Keratinocyte (primary cell): ENCODE measurements around the gene PPFIA1. TPM values are rescaled to one million over a fixed set of nuclear protein-coding genes. Genes with fewer than 3 reads are reported as not detected.

Experiments used
- DNase-seq: peaks from one replicate; pipeline ENCODE4 v3.0.0-alpha.2; 2011; ENCODE audit warnings: low read depth, missing footprints, low spot score
- FAIRE-seq: peaks from 2 replicates; lab custom pipeline; 2011; peaks lifted over from hg19 to GRCh38; lab: Jason Lieb, UNC
- H2AFZ ChIP-seq: 2 replicates; pipeline ENCODE4 v1.6.0; 2012; ENCODE audit warnings: low read length, control low read depth, inconsistent platforms; ENCODE audit not compliant: control insufficient read depth
- H3K27ac ChIP-seq: 2 replicates; pipeline ENCODE4 v1.5.1; 2011; ENCODE audit warnings: low read length; ENCODE audit not compliant: control insufficient read depth, insufficient read depth
- H3K27me3 ChIP-seq: 3 replicates; pipeline ENCODE4 v1.6.0; 2011; ENCODE audit warnings: low read length; ENCODE audit not compliant: control insufficient read depth, insufficient read depth; ENCODE audit errors: extremely low read depth
- H3K36me3 ChIP-seq, 2 experiments: 2 replicates in 1 of 2; 3 replicates in 1 of 2; pipeline ENCODE4 v1.5.1; 2011; ENCODE audit warnings: low read length in 2 of 2, mild to moderate bottlenecking in 1 of 2; ENCODE audit not compliant: control insufficient read depth in 2 of 2, insufficient read depth in 2 of 2; ENCODE audit errors: extremely low read depth in 1 of 2
- H3K4me1 ChIP-seq: 3 replicates; pipeline ENCODE4 v1.5.1; 2011; ENCODE audit warnings: low read length; ENCODE audit not compliant: control insufficient read depth, insufficient read depth; ENCODE audit errors: extremely low read depth
- H3K4me2 ChIP-seq: 3 replicates; pipeline ENCODE4 v1.6.0; 2011; ENCODE audit warnings: low read depth, low read length; ENCODE audit not compliant: control insufficient read depth, insufficient read depth; ENCODE audit errors: extremely low read depth
- H3K4me3 ChIP-seq, 3 experiments: fragments of 200-600 bp in 1 of 3; sonication (generic) in 1 of 3; 2 replicates in 2 of 3; 3 replicates in 1 of 3; pipeline ENCODE4 v1.5.1; 2011 to 2016; ENCODE audit warnings: low read length in 3 of 3, mild to moderate bottlenecking in 3 of 3, control low read depth in 2 of 3, inconsistent platforms in 1 of 3, low read depth in 1 of 3, mixed read lengths in 1 of 3, mixed run types in 1 of 3, moderate library complexity in 1 of 3; ENCODE audit not compliant: control insufficient read depth in 2 of 3, insufficient read depth in 2 of 3; ENCODE audit errors: extremely low read depth in 1 of 3
- H3K79me2 ChIP-seq: 2 replicates; pipeline ENCODE4 v1.6.0; 2012; ENCODE audit warnings: low read length; ENCODE audit not compliant: control insufficient read depth, insufficient read depth
- H3K9ac ChIP-seq: 3 replicates; pipeline ENCODE4 v1.6.0; 2011; ENCODE audit warnings: low read length; ENCODE audit not compliant: control insufficient read depth, insufficient read depth; ENCODE audit errors: extremely low read depth
- H3K9me1 ChIP-seq: 3 replicates; pipeline ENCODE4 v1.6.0; 2011; ENCODE audit warnings: low read length; ENCODE audit not compliant: control insufficient read depth, insufficient read depth; ENCODE audit errors: extremely low read depth
- H3K9me3 ChIP-seq: 2 replicates; pipeline ENCODE4 v1.5.1; 2012; ENCODE audit warnings: low read depth, low read length; ENCODE audit not compliant: control insufficient read depth
- H4K20me1 ChIP-seq: 3 replicates; pipeline ENCODE4 v1.6.0; 2011; ENCODE audit warnings: low read length; ENCODE audit not compliant: control insufficient read depth, insufficient read depth; ENCODE audit errors: extremely low read depth
- EZH2 ChIP-seq: IDR thresholded peaks from one replicate; pipeline ENCODE4 v1.6.1; 2012; ENCODE audit warnings: inconsistent platforms, mild to moderate bottlenecking, low read length, moderate library complexity
- dilution Hi-C: fragments of 300-500 bp; cut with MboI; formaldehyde crosslinking; loops from one replicate; pipeline ENCODE4 v1.7.0; 2020; ENCODE audit warnings: low sequenced_read_pairs; ENCODE audit not compliant: extremely low pct_ligation_motif_present
- polyA plus RNA-seq, 5 experiments: library from polyadenylated mRNA; depleted of rRNA in 3 of 5; stranded (reverse) in 3 of 5; stranded (forward) in 1 of 5; unstranded in 1 of 5; fragments of >200 nt; gene quantifications; 1 replicate in 1 of 5; 2 replicates in 3 of 5; 3 replicates in 1 of 5; pipeline versions ENCODE4 v1.2.1 to v1.2.3, GENCODE V29; 2011 to 2012; ENCODE audit warnings: missing spikeins in 2 of 5, low read depth in 1 of 5, low replicate concordance in 1 of 5
- TF ChIP-seq, protein P1 (sequence below), 3 experiments: IDR thresholded peaks in 1 of 3; conservative IDR thresholded peaks in 1 of 3; optimal IDR thresholded peaks in 1 of 3; 2 replicates in 2 of 3; 3 replicates in 1 of 3; pipeline versions ENCODE3 to v1.5.1; 2011; ENCODE audit warnings: low read length in 3 of 3, mild to moderate bottlenecking in 3 of 3, moderate library complexity in 2 of 3, control low read depth in 1 of 3, inconsistent platforms in 1 of 3; ENCODE audit not compliant: insufficient read depth in 2 of 3; ENCODE audit errors: extremely low read depth in 1 of 3

PPFIA1 gene
- polyA plus RNA-seq, 1 donor (not counting 4 experiments of a cell fraction or from before 2014, with no cell fraction given) = 27.6 TPM

DNA sequence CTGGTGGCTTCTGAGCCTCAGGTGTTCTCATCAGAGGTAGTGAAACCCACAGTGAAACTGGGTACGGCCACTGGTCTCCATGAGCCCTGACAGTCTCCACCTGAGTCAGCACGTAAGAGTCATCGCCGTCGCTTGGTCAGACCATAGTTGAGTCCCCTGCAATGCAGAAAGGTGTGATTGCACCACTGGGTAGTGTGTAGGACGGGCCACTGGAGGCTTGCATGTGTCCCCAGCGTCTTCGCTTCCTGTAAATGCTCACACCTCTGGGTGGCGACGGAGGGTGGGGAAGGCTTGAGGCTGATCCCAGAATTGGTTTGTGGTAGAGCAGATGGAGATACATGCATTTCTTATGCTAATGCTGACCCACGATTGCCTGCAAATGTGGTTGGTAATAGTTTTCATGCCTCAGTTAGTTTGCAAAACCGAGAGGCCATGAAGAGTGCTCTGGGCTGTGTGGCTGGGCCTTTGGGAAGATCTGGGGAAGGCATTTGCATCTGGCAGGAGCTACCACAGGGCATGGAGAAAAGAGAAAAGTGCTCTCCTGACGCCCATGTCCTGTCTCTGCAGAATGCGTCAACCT is 154.4 kb downstream of the PPFIA1 start:
- Histone ChIP-seq H3K27ac (no peak overlapping the region), H3K4me1 (no peaks in the 10 kb centered on the region), H3K27me3 (no peaks in the 10 kb centered on the region), H4K20me1 (peaks cover 15% of the 10 kb centered on the region), H3K9me3 (no peaks in the 10 kb centered on the region), H3K4me3 (no peak overlapping the region), H3K36me3 (peaks cover 63% of the 10 kb centered on the region in 2 experiments), H3K4me2 (no peak overlapping the region), H3K9me1 (no peaks in the 10 kb centered on the region), H3K9ac (no peak overlapping the region), H3K79me2 (peaks cover 40% of the 10 kb centered on the region), H2AFZ (no peak overlapping the region)
- dilution Hi-C loops = no loop called here
- DNase-seq (no peak), FAIRE-seq (no peak)
- TF ChIP-seq, protein P1, sequence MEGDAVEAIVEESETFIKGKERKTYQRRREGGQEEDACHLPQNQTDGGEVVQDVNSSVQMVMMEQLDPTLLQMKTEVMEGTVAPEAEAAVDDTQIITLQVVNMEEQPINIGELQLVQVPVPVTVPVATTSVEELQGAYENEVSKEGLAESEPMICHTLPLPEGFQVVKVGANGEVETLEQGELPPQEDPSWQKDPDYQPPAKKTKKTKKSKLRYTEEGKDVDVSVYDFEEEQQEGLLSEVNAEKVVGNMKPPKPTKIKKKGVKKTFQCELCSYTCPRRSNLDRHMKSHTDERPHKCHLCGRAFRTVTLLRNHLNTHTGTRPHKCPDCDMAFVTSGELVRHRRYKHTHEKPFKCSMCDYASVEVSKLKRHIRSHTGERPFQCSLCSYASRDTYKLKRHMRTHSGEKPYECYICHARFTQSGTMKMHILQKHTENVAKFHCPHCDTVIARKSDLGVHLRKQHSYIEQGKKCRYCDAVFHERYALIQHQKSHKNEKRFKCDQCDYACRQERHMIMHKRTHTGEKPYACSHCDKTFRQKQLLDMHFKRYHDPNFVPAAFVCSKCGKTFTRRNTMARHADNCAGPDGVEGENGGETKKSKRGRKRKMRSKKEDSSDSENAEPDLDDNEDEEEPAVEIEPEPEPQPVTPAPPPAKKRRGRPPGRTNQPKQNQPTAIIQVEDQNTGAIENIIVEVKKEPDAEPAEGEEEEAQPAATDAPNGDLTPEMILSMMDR (optimal IDR thresholded peaks at IDR 0.05 in 1 of 3, IDR thresholded peaks at IDR 0.05 in 1 of 3, conservative IDR thresholded peaks at IDR 0.05 in 1 of 3; ENCODE audit: extremely low read depth in 1 of 3, insufficient read depth in 2 of 3, low read length in 3 of 3) = no peak
- TF ChIP-seq EZH2 = no peak

DNA sequence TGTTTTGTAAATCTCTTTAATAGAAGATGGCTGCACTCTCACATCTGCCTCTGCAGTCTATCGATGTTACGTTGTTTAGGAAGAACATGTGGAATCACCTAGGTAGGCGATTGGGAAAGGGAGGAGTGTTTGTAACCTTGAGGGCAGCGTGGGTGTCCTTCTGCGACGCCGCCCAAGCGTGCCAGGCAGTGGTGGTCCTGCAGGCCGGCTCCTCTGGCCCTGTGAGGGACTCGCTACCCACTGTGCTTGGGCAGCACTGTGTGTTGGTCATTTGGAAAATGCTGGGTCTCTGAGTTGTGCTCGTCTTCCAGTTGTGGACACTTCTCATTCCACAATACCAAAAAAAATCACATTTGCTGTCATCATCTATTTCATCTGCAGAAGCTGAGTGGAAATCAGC is 156.9 kb downstream of the PPFIA1 start:
- Histone ChIP-seq H4K20me1 (peaks cover 14% of the 10 kb centered on the region), H2AFZ (no peak overlapping the region), H3K9ac (no peak overlapping the region), H3K79me2 (peaks cover 25% of the 10 kb centered on the region), H3K9me3 (no peaks in the 10 kb centered on the region), H3K9me1 (no peaks in the 10 kb centered on the region), H3K4me3 (no peak overlapping the region), H3K27ac (no peak overlapping the region), H3K4me1 (no peaks in the 10 kb centered on the region), H3K36me3 (peaks cover 57 to 63% of the 10 kb centered on the region in 2 experiments), H3K27me3 (no peaks in the 10 kb centered on the region), H3K4me2 (no peak overlapping the region)
- TF ChIP-seq, protein P1 (optimal IDR thresholded peaks at IDR 0.05 in 1 of 3, IDR thresholded peaks at IDR 0.05 in 1 of 3, conservative IDR thresholded peaks at IDR 0.05 in 1 of 3; ENCODE audit: extremely low read depth in 1 of 3, insufficient read depth in 2 of 3, low read length in 3 of 3) = no peak
- dilution Hi-C loops = no loop called here
- FAIRE-seq (no peak), DNase-seq (no peak)
